Measurements from ENCODE around the gene DCLK1.

GRCh38 chr13:35732565-35732964, 398.6 kb downstream of the DCLK1 start:
- no peak for TF ChIP-seq POLR2A (IDR thresholded peaks at IDR 0.05)
- no peak for TF ChIP-seq CTCF (IDR thresholded peaks at IDR 0.05)
- TF ChIP-seq POLR2AphosphoS5 (IDR thresholded peaks at IDR 0.05), result no peak
